GM23338 (cell line): Measurements from ENCODE around the gene LRRC75B. TPM values are rescaled to one million over a fixed set of nuclear protein-coding genes. Genes with fewer than 3 reads are reported as not detected.
"Not testable (repeated sequence)": the region's sequence is repeated elsewhere in the genome, so short reads cannot be mapped to it uniquely, and the experiment has no call there.

ENCODE experiments used
- ATAC-seq: fragments of 200-7000 bp; cut with Tn5 transposase; 3 replicates; pipeline ENCODE4 v1.9.1; 2020
- DNase-seq: peaks from one replicate; pipeline ENCODE4 v3.0.0-alpha.2; 2015; ENCODE audit warnings: low spot score
- H2AFZ ChIP-seq: fragments of 200-600 bp; sonication (generic); 2 replicates; pipeline ENCODE4 v1.8.0; 2016; ENCODE audit warnings: antibody characterized with exemption, mild to moderate bottlenecking, moderate library complexity
- H3F3A ChIP-seq: fragments of 200-600 bp; sonication (generic); replicated peaks from 2 replicates; pipeline ENCODE4 v1.8.0; 2017; ENCODE audit warnings: antibody characterized with exemption, mixed run types, low read depth
- H3K27ac ChIP-seq: fragments of 200-600 bp; sonication (generic); 2 replicates; pipeline ENCODE4 v1.6.1; 2016; ENCODE audit warnings: low read depth
- H3K27me3 ChIP-seq: fragments of 200-600 bp; sonication (generic); 2 replicates; pipeline ENCODE4 v1.8.0; 2016; ENCODE audit warnings: mild to moderate bottlenecking, mixed run types, moderate library complexity; ENCODE audit not compliant: insufficient read depth
- H3K36me3 ChIP-seq: fragments of 200-600 bp; sonication (generic); 2 replicates; pipeline ENCODE4 v1.8.0; 2016; ENCODE audit warnings: mild to moderate bottlenecking; ENCODE audit not compliant: insufficient read depth
- H3K4me1 ChIP-seq: fragments of 200-600 bp; sonication (generic); 2 replicates; pipeline ENCODE4 v1.8.0; 2016; ENCODE audit warnings: mild to moderate bottlenecking, moderate library complexity; ENCODE audit not compliant: insufficient read depth
- H3K4me2 ChIP-seq: fragments of 200-600 bp; sonication (generic); 2 replicates; pipeline ENCODE4 v1.7.1; 2017; ENCODE audit warnings: mixed run types
- H3K4me3 ChIP-seq: fragments of 200-600 bp; sonication (generic); 2 replicates; pipeline ENCODE4 v1.6.1; 2016; ENCODE audit warnings: mixed run types
- H3K79me2 ChIP-seq: fragments of 200-600 bp; sonication (generic); replicated peaks from 2 replicates; pipeline ENCODE4 v1.8.0; 2017; ENCODE audit warnings: mild to moderate bottlenecking; ENCODE audit not compliant: insufficient read depth
- H3K9me2 ChIP-seq: fragments of 200-600 bp; sonication (generic); 2 replicates; pipeline ENCODE4 v1.8.0; 2017; ENCODE audit not compliant: insufficient read depth
- H4K20me1 ChIP-seq: fragments of 200-600 bp; sonication (generic); replicated peaks from 2 replicates; pipeline ENCODE4 v1.8.0; 2017; ENCODE audit warnings: mild to moderate bottlenecking; ENCODE audit not compliant: insufficient read depth
- H3K27ac Mint-ChIP-seq: 2 replicates; pipeline ENCODE4 v1.8.0; 2020; ENCODE audit warnings: inconsistent platforms, mild to moderate bottlenecking, moderate library complexity, mixed read lengths
- H3K27me3 Mint-ChIP-seq: 3 replicates; pipeline ENCODE4 v1.8.0; 2022; ENCODE audit warnings: low read depth, mild to moderate bottlenecking, moderate library complexity, mixed read lengths, inconsistent platforms; ENCODE audit not compliant: insufficient read depth, poor library complexity
- H3K36me3 Mint-ChIP-seq: 3 replicates; pipeline ENCODE4 v1.8.0; 2021; ENCODE audit warnings: low read depth, mild to moderate bottlenecking, inconsistent platforms, moderate library complexity, mixed read lengths
- H3K4me1 Mint-ChIP-seq: 3 replicates; pipeline ENCODE4 v1.8.0; 2020; ENCODE audit warnings: mild to moderate bottlenecking, inconsistent platforms, mixed read lengths
- H3K4me3 Mint-ChIP-seq: 3 replicates; pipeline ENCODE4 v1.8.0; 2021; ENCODE audit warnings: moderate library complexity, mild to moderate bottlenecking, inconsistent platforms, mixed read lengths
- H3K9me3 Mint-ChIP-seq: 3 replicates; pipeline ENCODE4 v1.8.0; 2020; ENCODE audit warnings: moderate library complexity, mild to moderate bottlenecking, inconsistent platforms, mixed read lengths
- JUNB ChIP-seq: IDR thresholded peaks from one replicate; pipeline ENCODE4 v1.6.1; 2016; ENCODE audit warnings: antibody characterized with exemption; ENCODE audit not compliant: unreplicated experiment
- POLR2AphosphoS5 ChIP-seq: IDR thresholded peaks from 2 replicates; pipeline ENCODE4 v1.6.1; 2016; ENCODE audit warnings: antibody characterized with exemption, low read depth
- ZNF114 ChIP-seq: fragments of 250-450 bp; sonication (Bioruptor Pico); IDR thresholded peaks from 2 replicates; pipeline ENCODE4 v1.5.0; 2020; ENCODE audit warnings: mild to moderate bottlenecking, moderate library complexity
- ZNF331 ChIP-seq: fragments of 250-450 bp; sonication (Bioruptor Pico); IDR thresholded peaks from 2 replicates; pipeline ENCODE4 v1.5.0; 2020; ENCODE audit warnings: low read depth, mild to moderate bottlenecking, moderate library complexity
- ZNF462 ChIP-seq: fragments of 250-450 bp; sonication (Bioruptor Pico); IDR thresholded peaks from 2 replicates; pipeline ENCODE4 v1.5.0; 2020; ENCODE audit warnings: mild to moderate bottlenecking, moderate library complexity
- polyA plus RNA-seq: library from polyadenylated mRNA; unstranded; fragments of >200 nt; fragmentation: Nextera tagmentation; extraction: Ambion mirVana; gene quantifications from 2 replicates; pipeline ENCODE4 v1.2.1, GENCODE V29; 2016
- total RNA-seq: library from RNA; depleted of rRNA; stranded (reverse); fragments of >200 nt; shearing (Covaris generic); gene quantifications from 2 replicates; pipeline ENCODE4 v1.2.3, GENCODE V29; 2014
- TF ChIP-seq, protein P1 (sequence below): IDR thresholded peaks from 2 replicates; pipeline ENCODE4 v1.6.1; 2016; ENCODE audit warnings: antibody characterized with exemption

The LRRC75B gene
- total and polyA plus RNA-seq, 2 experiments from 2014 or later, result 17.6 to 22.1 TPM

GRCh38 chr22:24593559-24593835, 624 bp upstream of the LRRC75B start:
- Histone ChIP-seq H3K4me2 (peak overlapping the region; percentile 89), H3K4me3 (peak overlapping the region; percentile 81), H2AFZ (peak overlapping the region; percentile 90), H3K27ac (peak overlapping the region; percentile 86)
- not testable (repeated sequence) for H3K36me3 ChIP-seq, H4K20me1 ChIP-seq, H3K4me1 ChIP-seq, DNase-seq, H3K9me3 Mint-ChIP-seq, ATAC-seq, H3K79me2 ChIP-seq, H3K36me3 Mint-ChIP-seq, H3F3A ChIP-seq, H3K27me3 ChIP-seq, H3K9me2 ChIP-seq
- H3K4me3 Mint-ChIP-seq, result peak overlapping the region; percentile 75
- H3K27ac Mint-ChIP-seq, result peak overlapping the region; percentile 91
- peaks cover 12% of the 10 kb centered on the region for H3K27me3 Mint-ChIP-seq
- H3K4me1 Mint-ChIP-seq, result peaks cover 18% of the 10 kb centered on the region

DNA sequence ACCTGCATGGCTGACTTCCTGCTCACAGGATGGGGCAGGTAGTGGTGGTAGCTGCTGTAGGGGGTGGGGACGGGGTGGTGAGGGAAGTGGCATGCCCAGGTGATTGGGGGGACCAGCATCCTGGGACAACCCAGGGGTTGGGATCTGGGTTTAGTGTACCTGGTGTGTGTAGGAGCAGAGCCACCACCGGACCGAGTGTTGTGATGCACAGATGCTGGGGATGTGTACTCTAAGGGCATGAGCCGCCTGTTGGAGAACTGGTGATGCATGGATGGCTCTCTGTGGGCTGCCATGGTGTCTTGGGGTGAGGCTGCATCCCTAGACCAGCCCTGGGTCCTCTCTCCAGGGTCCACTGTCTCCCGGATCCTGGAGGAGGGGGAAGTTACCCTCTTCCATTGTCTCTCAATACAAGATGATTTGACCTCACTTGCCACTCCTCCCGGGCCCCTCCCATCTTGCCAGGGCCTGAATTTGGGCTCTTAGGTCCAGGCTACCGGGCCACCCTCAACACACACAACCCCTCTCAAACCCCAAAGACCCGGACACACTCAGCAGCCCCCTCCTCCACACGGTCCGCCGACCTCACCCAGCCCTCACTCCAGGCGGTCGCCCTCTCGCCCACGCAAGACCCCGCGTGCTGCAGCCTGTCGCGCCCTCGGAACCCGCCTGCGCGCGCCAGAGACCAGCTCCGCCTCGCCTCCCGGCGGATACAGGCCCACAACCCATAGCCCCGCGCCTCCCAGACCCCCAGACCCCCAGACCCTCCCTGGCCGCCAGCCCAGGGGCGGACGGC, 619 bp downstream of the LRRC75B start:
- no peak overlapping the region for H3K27ac ChIP-seq
- no peaks in the 10 kb centered on the region for H4K20me1 ChIP-seq
- H2AFZ ChIP-seq, result peak overlapping the region; percentile 93
- Mint-ChIP-seq H3K27ac (peak overlapping the region; percentile 95), H3K4me1 (peaks cover 18% of the 10 kb centered on the region), H3K27me3 (peaks cover 8% of the 10 kb centered on the region), H3K36me3 (no peaks in the 10 kb centered on the region), H3K4me3 (peak overlapping the region; percentile 95), H3K9me3 (no peaks in the 10 kb centered on the region)
- H3F3A ChIP-seq, result no peaks in the 10 kb centered on the region
- peak; percentile 74 for DNase-seq
- no peaks in the 10 kb centered on the region for H3K36me3 ChIP-seq
- peak overlapping the region; percentile 81 for H3K4me3 ChIP-seq
- peaks cover 7% of the 10 kb centered on the region; the same call in 1 of the 2 replicates for H3K4me1 ChIP-seq
- TF ChIP-seq ZNF114 (CRISPR knock-in tag) (no peak), ZNF331 (CRISPR knock-in tag) (no peak), ZNF462 (CRISPR knock-in tag) (no peak), POLR2AphosphoS5 (0 out of 2 replicates have a peak, but pooled peaks have one; percentile 20), JUNB (no peak)
- TF ChIP-seq, protein P1, sequence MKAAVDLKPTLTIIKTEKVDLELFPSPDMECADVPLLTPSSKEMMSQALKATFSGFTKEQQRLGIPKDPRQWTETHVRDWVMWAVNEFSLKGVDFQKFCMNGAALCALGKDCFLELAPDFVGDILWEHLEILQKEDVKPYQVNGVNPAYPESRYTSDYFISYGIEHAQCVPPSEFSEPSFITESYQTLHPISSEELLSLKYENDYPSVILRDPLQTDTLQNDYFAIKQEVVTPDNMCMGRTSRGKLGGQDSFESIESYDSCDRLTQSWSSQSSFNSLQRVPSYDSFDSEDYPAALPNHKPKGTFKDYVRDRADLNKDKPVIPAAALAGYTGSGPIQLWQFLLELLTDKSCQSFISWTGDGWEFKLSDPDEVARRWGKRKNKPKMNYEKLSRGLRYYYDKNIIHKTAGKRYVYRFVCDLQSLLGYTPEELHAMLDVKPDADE, result no peak
- H3K27me3 ChIP-seq, result no peaks in the 10 kb centered on the region
- peak overlapping the region; percentile 89 for H3K4me2 ChIP-seq
- no peaks in the 10 kb centered on the region for H3K9me2 ChIP-seq
- ATAC-seq, result peak; percentile 36
- H3K79me2 ChIP-seq, result no peaks in the 10 kb centered on the region
